Neuronal stem cell (in vitro differentiated cells): ENCODE results near the gene CDC42EP1.

Source experiments
- DNase-seq: peaks from one replicate; pipeline ENCODE4 v3.0.0-alpha.2; 2013; ENCODE audit warnings: low spot score
- H2AFZ ChIP-seq: one replicate; pipeline ENCODE4 v1.6.1; 2013; ENCODE audit warnings: mild to moderate bottlenecking, low read length, inconsistent platforms
- H2AK5ac ChIP-seq: 2 replicates; pipeline ENCODE4 v1.6.1; 2013; ENCODE audit warnings: low read depth, mild to moderate bottlenecking, inconsistent platforms, low read length, moderate library complexity, mixed read lengths
- H2BK120ac ChIP-seq: 2 replicates; pipeline ENCODE4 v1.6.1; 2013; ENCODE audit warnings: low read depth, mild to moderate bottlenecking, inconsistent platforms, low read length, moderate library complexity, mixed read lengths
- H2BK12ac ChIP-seq: one replicate; pipeline ENCODE4 v1.6.1; 2013; ENCODE audit warnings: low read length, inconsistent platforms
- H2BK15ac ChIP-seq: 2 replicates; pipeline ENCODE4 v1.6.1; 2013; ENCODE audit warnings: mild to moderate bottlenecking, low read length, inconsistent platforms, mixed read lengths
- H2BK5ac ChIP-seq: one replicate; pipeline ENCODE4 v1.6.1; 2013; ENCODE audit warnings: inconsistent platforms, mild to moderate bottlenecking, low read length, moderate library complexity
- H3K14ac ChIP-seq: one replicate; pipeline ENCODE4 v1.6.1; 2013; ENCODE audit warnings: low read length, inconsistent platforms
- H3K18ac ChIP-seq: 2 replicates; pipeline ENCODE4 v1.6.1; 2013; ENCODE audit warnings: low read length, inconsistent platforms
- H3K23ac ChIP-seq: 2 replicates; pipeline ENCODE4 v1.6.1; 2013; ENCODE audit warnings: low read depth, mild to moderate bottlenecking, mixed read lengths, low read length, inconsistent platforms; ENCODE audit not compliant: poor library complexity
- H3K27ac ChIP-seq: replicated peaks from 3 replicates; pipeline ENCODE4 v1.5.1; 2013; ENCODE audit warnings: low read length, inconsistent platforms
- H3K27me3 ChIP-seq, 3 experiments: 2 replicates each; pipeline ENCODE4 v1.6.1; 2013; ENCODE audit warnings: low read length in 3 of 3, mild to moderate bottlenecking in 2 of 3, inconsistent platforms in 1 of 3, low read depth in 1 of 3, mixed read lengths in 1 of 3, moderate library complexity in 1 of 3; ENCODE audit not compliant: control insufficient read depth in 3 of 3, insufficient read depth in 3 of 3
- H3K36me3 ChIP-seq, 2 donors: replicated peaks in 1 of 2; 2 replicates each; pipeline ENCODE4 v1.6.1; 2013; ENCODE audit warnings: low read length in 2 of 2; ENCODE audit not compliant: control insufficient read depth in 2 of 2, insufficient read depth in 2 of 2
- H3K4ac ChIP-seq: 2 replicates; pipeline ENCODE4 v1.6.1; 2013; ENCODE audit warnings: inconsistent platforms, mild to moderate bottlenecking, low read length, moderate library complexity
- H3K4me1 ChIP-seq, 2 donors: 1 replicate in 1 of 2; 2 replicates in 1 of 2; pipeline ENCODE4 v1.6.1; 2013; ENCODE audit warnings: low read length in 2 of 2, low read depth in 1 of 2; ENCODE audit not compliant: control insufficient read depth in 2 of 2, insufficient read depth in 1 of 2
- H3K4me2 ChIP-seq: one replicate; pipeline ENCODE4 v1.6.1; 2013; ENCODE audit warnings: mild to moderate bottlenecking, low read length, inconsistent platforms; ENCODE audit not compliant: insufficient read depth, poor library complexity, severe bottlenecking
- H3K4me3 ChIP-seq, 2 donors: 2 replicates each; pipeline ENCODE4 v1.5.1; 2013; ENCODE audit warnings: low read length in 2 of 2, mild to moderate bottlenecking in 2 of 2, inconsistent platforms in 1 of 2, moderate library complexity in 1 of 2
- H3K79me1 ChIP-seq: one replicate; pipeline ENCODE4 v1.6.1; 2013; ENCODE audit warnings: low read depth, mild to moderate bottlenecking, inconsistent platforms, low read length, moderate library complexity
- H3K9ac ChIP-seq: one replicate; pipeline ENCODE4 v1.6.1; 2013; ENCODE audit warnings: mild to moderate bottlenecking, low read depth, low read length, inconsistent platforms; ENCODE audit not compliant: poor library complexity
- H3K9me3 ChIP-seq, 2 donors: replicated peaks in 1 of 2; 2 replicates each; pipeline versions ENCODE3 to v1.6.1; 2013; ENCODE audit warnings: low read length in 2 of 2, mild to moderate bottlenecking in 2 of 2, inconsistent platforms in 1 of 2, low read depth in 1 of 2, mixed read lengths in 1 of 2, moderate library complexity in 1 of 2; ENCODE audit not compliant: control insufficient read depth in 2 of 2, insufficient read depth in 1 of 2
- H4K8ac ChIP-seq: one replicate; pipeline ENCODE4 v1.6.1; 2013; ENCODE audit warnings: low read depth, mild to moderate bottlenecking, inconsistent platforms, low read length, moderate library complexity
- H4K91ac ChIP-seq: one replicate; pipeline ENCODE4 v1.6.1; 2013; ENCODE audit warnings: low read length, low read depth, mild to moderate bottlenecking, inconsistent platforms; ENCODE audit not compliant: poor library complexity
- WGBS, 2 donors: extraction: QIAGEN DNeasy Blood & Tissue Kit; methylation state at CpG; one replicate each; pipeline ENCODE4 v1.1.7; 2013; ENCODE audit warnings: missing lambda C conversion rate in 2 of 2, mixed read lengths in 1 of 2; ENCODE audit not compliant: insufficient read length in 2 of 2, insufficient replicate concordance in 1 of 2; ENCODE audit errors: extremely low coverage in 2 of 2; 5-methylcytosine and 5-hydroxymethylcytosine counted together

CDC42EP1 gene

DNA sequence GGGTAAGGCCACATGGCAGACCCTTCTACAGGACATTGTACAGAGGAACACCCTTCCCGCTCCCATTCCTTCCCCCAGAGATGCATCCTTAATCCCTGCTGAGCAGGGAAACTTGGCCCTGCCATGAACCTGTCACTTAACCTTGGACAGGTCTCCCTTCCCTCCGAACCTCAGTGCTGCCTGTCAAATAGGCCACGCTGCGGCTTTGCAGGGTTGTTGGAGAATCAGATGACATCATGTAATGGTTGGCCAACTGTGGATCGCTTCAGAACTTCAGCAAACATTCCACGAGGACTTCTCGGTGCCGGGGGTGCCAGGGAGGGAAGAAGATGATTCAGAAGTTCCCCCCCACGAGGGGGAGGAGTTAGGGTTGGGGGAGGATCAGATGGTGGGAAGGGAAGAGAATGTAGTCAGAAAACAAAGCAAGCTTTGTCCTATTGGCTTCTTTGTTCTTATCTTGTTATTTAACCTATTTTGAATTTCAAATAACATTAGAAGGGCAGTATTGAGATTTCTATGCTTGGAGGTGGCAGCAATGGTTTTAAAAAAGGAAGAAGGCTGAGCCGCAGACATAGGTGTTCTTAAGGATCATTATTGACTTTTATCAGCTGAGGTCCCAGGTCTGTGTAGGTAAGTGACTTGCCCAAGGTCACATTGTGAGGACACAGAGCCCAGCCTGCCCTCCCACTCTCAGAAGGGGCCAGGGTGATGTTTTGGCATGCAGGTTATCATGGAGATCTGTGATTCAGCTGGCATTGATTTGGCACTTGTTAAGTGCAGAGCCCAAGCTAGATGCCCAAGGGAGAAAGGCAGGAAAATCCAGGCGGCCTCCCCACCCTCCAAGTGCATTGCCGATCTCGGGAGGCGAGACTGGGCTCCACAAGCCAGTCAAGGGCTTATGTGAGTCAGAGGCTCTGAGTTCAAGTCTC lies 3.1 kb downstream of the CDC42EP1 start:
- H3K14ac ChIP-seq: peak overlapping the region; percentile 87
- no peak overlapping the region for H2AK5ac ChIP-seq
- H3K23ac ChIP-seq: peak overlapping the region; percentile 34
- no peak overlapping the region for H3K27ac ChIP-seq
- H3K4me1 ChIP-seq: peaks cover 16 to 27% of the 10 kb centered on the region in 2 donors
- H2AFZ ChIP-seq: no peak overlapping the region
- H2BK12ac ChIP-seq: no peak overlapping the region
- H3K18ac ChIP-seq: no peak overlapping the region
- peaks cover 0 to 14% (median 0%) of the 10 kb centered on the region in 3 experiments for H3K27me3 ChIP-seq
- no peak overlapping the region for H2BK15ac ChIP-seq
- no peak for DNase-seq
- no peak overlapping the region for H3K9ac ChIP-seq
- H3K4me3 ChIP-seq: no peak overlapping the region
- H4K91ac ChIP-seq: no peak overlapping the region
- no peak overlapping the region for H2BK120ac ChIP-seq
- H3K4ac ChIP-seq: no peak overlapping the region
- H3K36me3 ChIP-seq: peaks cover 5 to 48% of the 10 kb centered on the region in 2 donors
- H2BK5ac ChIP-seq: no peak overlapping the region
- H3K9me3 ChIP-seq: no peaks in the 10 kb centered on the region
- no CpG with 5 or more reads among the region's 14 CpGs for WGBS, 2 donors
- no peak overlapping the region for H3K4me2 ChIP-seq
- H4K8ac ChIP-seq: no peak overlapping the region
- peaks cover 7% of the 10 kb centered on the region for H3K79me1 ChIP-seq

GRCh38 chr22:37564111-37564711 lies 3.9 kb downstream of the CDC42EP1 start:
- Histone ChIP-seq H3K27ac (no peak overlapping the region), H3K9me3 (no peaks in the 10 kb centered on the region), H3K36me3 (peaks cover 5 to 56% of the 10 kb centered on the region in 2 donors), H3K4me3 (no peak overlapping the region), H3K79me1 (peaks cover 7% of the 10 kb centered on the region), H2AK5ac (no peak overlapping the region), H2AFZ (no peak overlapping the region), H3K4me2 (no peak overlapping the region), H3K27me3 (peaks cover 0 to 14% (median 0%) of the 10 kb centered on the region in 3 experiments), H3K4me1 (peaks cover 18 to 27% of the 10 kb centered on the region in 2 donors), H3K23ac (no peak overlapping the region), H3K4ac (no peak overlapping the region), H2BK5ac (no peak overlapping the region), H4K8ac (no peak overlapping the region), H2BK120ac (no peak overlapping the region), H2BK12ac (no peak overlapping the region), H3K14ac (no peak overlapping the region), H3K9ac (no peak overlapping the region), H2BK15ac (no peak overlapping the region), H3K18ac (no peak overlapping the region), H4K91ac (no peak overlapping the region)
- no CpG with 5 or more reads among the region's 7 CpGs for WGBS, 2 donors
- no peak for DNase-seq

GRCh38 chr22:37565830-37566229 lies 5.5 kb downstream of the CDC42EP1 start:
- Histone ChIP-seq H2BK15ac (no peak overlapping the region), H2BK12ac (no peak overlapping the region), H4K91ac (no peak overlapping the region), H3K4me2 (no peak overlapping the region), H3K9me3 (no peaks in the 10 kb centered on the region), H3K23ac (peak overlapping the region; percentile 47), H3K4me1 (peaks cover 13 to 21% of the 10 kb centered on the region in 2 donors), H2AK5ac (no peak overlapping the region), H4K8ac (no peak overlapping the region), H2BK5ac (no peak overlapping the region), H3K4ac (no peak overlapping the region), H3K36me3 (peaks cover 5 to 58% of the 10 kb centered on the region in 2 donors), H3K9ac (no peak overlapping the region), H2AFZ (no peak overlapping the region), H3K18ac (no peak overlapping the region), H3K27ac (no peak overlapping the region), H2BK120ac (no peak overlapping the region), H3K79me1 (peaks cover 7% of the 10 kb centered on the region), H3K4me3 (no peak overlapping the region), H3K27me3 (peaks cover 0 to 11% (median 0%) of the 10 kb centered on the region in 3 experiments), H3K14ac (no peak overlapping the region)
- DNase-seq: no peak
- WGBS, 2 donors: no CpG with 5 or more reads among the region's 17 CpGs

- Histone ChIP-seq H2AK5ac (peak overlapping the region; percentile 47), H3K9me3 (no peaks in the 10 kb centered on the region), H2BK15ac (peak overlapping the region; percentile 54), H3K18ac (peak overlapping the region; percentile 40), H2BK5ac (no peak overlapping the region), H3K36me3 (peaks cover 5 to 58% of the 10 kb centered on the region in 2 donors), H3K9ac (no peak overlapping the region), H3K27me3 (peaks cover 0 to 6% (median 0%) of the 10 kb centered on the region in 3 experiments), H3K4ac (no peak overlapping the region), H3K23ac (peak overlapping the region; percentile 78), H3K4me2 (no peak overlapping the region), H3K4me1 (peaks cover 12 to 19% of the 10 kb centered on the region in 2 donors), H3K4me3 (no peak overlapping the region), H3K79me1 (peaks cover 5% of the 10 kb centered on the region), H3K27ac (no peak overlapping the region), H4K8ac (no peak overlapping the region), H2BK12ac (no peak overlapping the region), H2BK120ac (no peak overlapping the region), H2AFZ (no peak overlapping the region), H4K91ac (no peak overlapping the region), H3K14ac (no peak overlapping the region)
- no CpG with 5 or more reads among the region's 28 CpGs for WGBS, 2 donors
- no peak for DNase-seq
Measured at GRCh38 chr22:37566329-37566837, 6.1 kb downstream of the CDC42EP1 start.
